22Rv1 (cell line): Measurements from ENCODE around the gene CCDC127.

Experiments
- CTCF ChIP-seq: fragments of 450-650 bp; IDR thresholded peaks from 2 replicates; pipeline ENCODE4 v1.5.1; 2017; ENCODE audit warnings: mild to moderate bottlenecking
- ZFX ChIP-seq: fragments of 450-650 bp; IDR thresholded peaks from 2 replicates; pipeline ENCODE4 v1.6.1; 2017; ENCODE audit warnings: antibody characterized with exemption, borderline replicate concordance

GRCh38 chr5:189976-190365 is 28.0 kb downstream of the CCDC127 start:
- TF ChIP-seq ZFX: no peak
- no peak for TF ChIP-seq CTCF
